Omental fat pad (tissue), 4 donors: Measurements from ENCODE around the gene ECE1. TPM values are rescaled to one million over a fixed set of nuclear protein-coding genes. Genes with fewer than 3 reads are reported as not detected.

Experiments used
- ATAC-seq: fragments of 150-250 bp; one replicate; pipeline ENCODE4 v1.9.1; 2016; ENCODE audit warnings: mild to moderate bottlenecking, moderate library complexity; ENCODE audit not compliant: low FRiP score
- DNase-seq: peaks from one replicate; pipeline ENCODE4 v3.0.0-alpha.2; 2019; ENCODE audit warnings: low spot score
- CTCF ChIP-seq, 3 donors: fragments of 450-650 bp; IDR thresholded peaks; one replicate each; pipeline ENCODE4 v1.5.1; 2016 to 2017; ENCODE audit warnings: antibody characterized with exemption in 3 of 3, mild to moderate bottlenecking in 3 of 3, moderate library complexity in 2 of 3
- total RNA-seq, 4 donors: library from RNA; depleted of rRNA; stranded (reverse); fragments of >200 nt; gene quantifications; one replicate each; pipeline ENCODE4 v1.1.0, GENCODE V29; 2016

The ECE1 gene
- total RNA-seq, 4 donors from 2014 or later, result 43.5 to 158 (median 114) TPM

- DNase-seq, result no peak
- no peak for ATAC-seq
Observed at GRCh38 chr1:21246905-21247642, 43.2 kb downstream of the ECE1 start.

GRCh38 chr1:21245688-21246229, 44.5 kb downstream of the ECE1 start:
- ATAC-seq (no peak), DNase-seq (no peak)
- TF ChIP-seq CTCF (IDR thresholded peaks at IDR 0.05), result no peak

More at GRCh38 chr1:21246905-21247642, 43.2 kb downstream of the ECE1 start:
- no peak for TF ChIP-seq CTCF (IDR thresholded peaks at IDR 0.05)

GRCh38 chr1:21244986-21245687, 45.1 kb downstream of the ECE1 start:
- TF ChIP-seq CTCF (IDR thresholded peaks at IDR 0.05), result no peak
- ATAC-seq, result no peak
- no peak for DNase-seq

GRCh38 chr1:21244154-21244553, 46.1 kb downstream of the ECE1 start:
- TF ChIP-seq CTCF (IDR thresholded peaks at IDR 0.05), result no peak
- ATAC-seq, result no peak
- DNase-seq, result no peak

- ATAC-seq, result no peak
- no peak for TF ChIP-seq CTCF (IDR thresholded peaks at IDR 0.05)
- no peak for DNase-seq
Observed at GRCh38 chr1:21242846-21243245, 47.4 kb downstream of the ECE1 start.

- DNase-seq (no peak), ATAC-seq (no peak)
- TF ChIP-seq CTCF (IDR thresholded peaks at IDR 0.05), result no peak
Observed at GRCh38 chr1:21241771-21242581, 48.3 kb downstream of the ECE1 start.
